Stimulated activated CD4-positive, alpha-beta T cell treated with anti-CD3 and anti-CD28 coated beads, Interleukin-12 subunit alpha, Interleukin-12 subunit beta, amount 100 ng/mL, for 4 hours (primary cell): ENCODE measurements around the gene TSR2.
A peak's percentile ranks its signal among the peaks of the same experiment; 100 is the strongest.

Source experiments
- DNase-seq: peaks from one replicate; pipeline ENCODE4 v3.0.0-alpha.2; 2020

The TSR2 gene

GRCh38 chrX:54439960-54440871 is at the start of gene TSR2:
TSR2 (plus strand) TSS chrX:54440404; CDS start chrX:54440422, 18 bp downstream.
- peak; percentile 63 for DNase-seq

GRCh38 chrX:54397113-54397512 is 43.1 kb upstream of the TSR2 start:
- no peak for DNase-seq

GRCh38 chrX:54407266-54407665 is 32.9 kb upstream of the TSR2 start:
- DNase-seq, result no peak

- DNase-seq, result no peak
Observed at GRCh38 chrX:54411732-54412131, 28.5 kb upstream of the TSR2 start.

- DNase-seq, result no peak
Observed at GRCh38 chrX:54413753-54414152, 26.5 kb upstream of the TSR2 start.

- DNase-seq, result no peak
Observed at GRCh38 chrX:54415534-54416350, 24.5 kb upstream of the TSR2 start.

GRCh38 chrX:54416965-54417364 is 23.2 kb upstream of the TSR2 start:
- DNase-seq, result no peak

GRCh38 chrX:54419559-54420302 is 20.5 kb upstream of the TSR2 start:
- no peak for DNase-seq

GRCh38 chrX:54422168-54422567 is 18.0 kb upstream of the TSR2 start:
- DNase-seq, result no peak

- no peak for DNase-seq
Observed at GRCh38 chrX:54423161-54423888, 16.9 kb upstream of the TSR2 start.

- no peak for DNase-seq
Observed at GRCh38 chrX:54427837-54428424, 12.3 kb upstream of the TSR2 start.

GRCh38 chrX:54430519-54430918 is 9.7 kb upstream of the TSR2 start:
- DNase-seq, result no peak

- DNase-seq, result no peak
Observed at GRCh38 chrX:54435121-54435520, 5.1 kb upstream of the TSR2 start.

- no peak for DNase-seq
Observed at GRCh38 chrX:54442790-54443189, 2.6 kb downstream of the TSR2 start.

GRCh38 chrX:54444752-54445151 is 4.5 kb downstream of the TSR2 start:
- no peak for DNase-seq

- no peak for DNase-seq
Observed at GRCh38 chrX:54446084-54446483, 5.9 kb downstream of the TSR2 start.

GRCh38 chrX:54447461-54447860 is 7.3 kb downstream of the TSR2 start:
- DNase-seq, result no peak

- DNase-seq, result no peak
Observed at GRCh38 chrX:54449929-54450328, 9.7 kb downstream of the TSR2 start.

- DNase-seq, result no peak
Observed at GRCh38 chrX:54452920-54453319, 12.7 kb downstream of the TSR2 start.

- DNase-seq, result no peak
Observed at GRCh38 chrX:54470054-54470760, 30.0 kb downstream of the TSR2 start.
